Endodermal cell (in vitro differentiated cells): ENCODE measurements around the gene PERCC1. TPM values are rescaled to one million over a fixed set of nuclear protein-coding genes. Genes with fewer than 3 reads are reported as not detected.

Experiments used
- DNase-seq: peaks from one replicate; pipeline ENCODE4 v3.0.0-alpha.2; 2017
- H3K27ac ChIP-seq: 2 replicates; pipeline ENCODE4 v1.5.1; 2013; ENCODE audit warnings: mild to moderate bottlenecking, low read depth, low read length, moderate library complexity
- H3K27me3 ChIP-seq: 2 replicates; pipeline ENCODE4 v1.6.1; 2013; ENCODE audit warnings: mild to moderate bottlenecking, low read length, moderate library complexity; ENCODE audit not compliant: insufficient read depth, control insufficient read depth, poor library complexity, severe bottlenecking
- H3K36me3 ChIP-seq: 2 replicates; pipeline ENCODE4 v1.7.0; 2013; ENCODE audit warnings: mild to moderate bottlenecking, low read length, moderate library complexity; ENCODE audit not compliant: control insufficient read depth, insufficient read depth
- H3K4me1 ChIP-seq: one replicate; pipeline ENCODE4 v1.7.0; 2013; ENCODE audit warnings: low read length; ENCODE audit not compliant: control insufficient read depth, insufficient read depth
- H3K4me3 ChIP-seq: 2 replicates; pipeline ENCODE4 v1.5.1; 2013; ENCODE audit warnings: mild to moderate bottlenecking, low read length, moderate library complexity
- H3K9ac ChIP-seq: 2 replicates; pipeline ENCODE4 v1.6.1; 2013; ENCODE audit warnings: mild to moderate bottlenecking, low read length, moderate library complexity; ENCODE audit not compliant: poor library complexity, severe bottlenecking; ENCODE audit errors: extremely low read depth
- H3K9me3 ChIP-seq: 2 replicates; pipeline ENCODE4 v1.6.1; 2013; ENCODE audit warnings: mild to moderate bottlenecking, low read length, moderate library complexity; ENCODE audit not compliant: control insufficient read depth
- H3K27ac Mint-ChIP-seq: 2 replicates; pipeline ENCODE4 v1.8.0; 2020; ENCODE audit warnings: mixed read lengths
- H3K27me3 Mint-ChIP-seq: 2 replicates; pipeline ENCODE4 v1.8.0; 2021; ENCODE audit warnings: mild to moderate bottlenecking, mixed read lengths; ENCODE audit not compliant: insufficient read depth
- H3K36me3 Mint-ChIP-seq: 2 replicates; pipeline ENCODE4 v1.8.0; 2020; ENCODE audit warnings: low read depth, mixed read lengths
- H3K4me1 Mint-ChIP-seq: 2 replicates; pipeline ENCODE4 v1.8.0; 2020; ENCODE audit warnings: mixed read lengths
- H3K4me3 Mint-ChIP-seq: 2 replicates; pipeline ENCODE4 v1.8.0; 2020; ENCODE audit warnings: mild to moderate bottlenecking, moderate library complexity, mixed read lengths
- H3K9me3 Mint-ChIP-seq: 2 replicates; pipeline ENCODE4 v1.8.0; 2020; ENCODE audit warnings: mild to moderate bottlenecking, mixed read lengths
- WGBS, 2 experiments: methylation state at CpG; one replicate each; pipeline versions ENCODE4 v1.1.5 to v1.1.7; 2013; ENCODE audit warnings: missing lambda C conversion rate in 2 of 2, mixed read lengths in 1 of 2; ENCODE audit not compliant: insufficient coverage in 1 of 2, insufficient read length in 1 of 2; 5-methylcytosine and 5-hydroxymethylcytosine counted together
- total RNA-seq, 2 donors: library from RNA; stranded (reverse); fragmentation: NEBNext Ultra II Directional in 1 of 2; extraction: Animal tissue kit (Norgen Biotek cat#: 25700) in 1 of 2; gene quantifications; 2 replicates in 1 of 2; 3 replicates in 1 of 2; pipeline ENCODE4 v1.2.1, GENCODE V29; 2021
- TF ChIP-seq, protein P1 (sequence below): fragments of 200-600 bp; sonication (generic); conservative IDR thresholded peaks from 2 replicates; pipeline ENCODE4 v1.5.0; 2021; ENCODE audit warnings: antibody characterized with exemption, mild to moderate bottlenecking

Gene PERCC1
- total RNA-seq, 2 donors from 2014 or later: 0.51 to 0.79 TPM

DNA sequence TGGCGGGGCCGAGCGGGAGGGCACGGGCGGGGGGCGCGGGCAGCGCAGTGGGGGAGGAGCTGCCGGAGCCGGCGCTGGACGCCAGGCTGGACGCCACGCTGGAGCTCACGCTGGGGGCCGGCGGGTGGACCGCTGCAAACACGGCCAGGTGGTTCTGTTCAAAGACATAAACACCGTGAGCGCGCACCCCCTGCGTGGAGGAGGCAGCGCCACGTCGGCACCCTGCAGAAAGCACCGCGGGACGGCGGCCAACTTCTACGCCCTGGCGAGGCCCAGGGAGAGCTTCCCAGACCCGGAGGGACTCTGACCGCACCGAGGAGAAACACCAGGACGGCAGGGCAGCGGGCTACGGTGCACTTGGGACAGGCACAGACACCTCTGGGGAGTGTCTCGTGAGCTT, 45.6 kb upstream of the PERCC1 start:
- H3K27ac Mint-ChIP-seq: no peak overlapping the region
- H3K27me3 Mint-ChIP-seq: no peaks in the 10 kb centered on the region
- TF ChIP-seq, protein P1, sequence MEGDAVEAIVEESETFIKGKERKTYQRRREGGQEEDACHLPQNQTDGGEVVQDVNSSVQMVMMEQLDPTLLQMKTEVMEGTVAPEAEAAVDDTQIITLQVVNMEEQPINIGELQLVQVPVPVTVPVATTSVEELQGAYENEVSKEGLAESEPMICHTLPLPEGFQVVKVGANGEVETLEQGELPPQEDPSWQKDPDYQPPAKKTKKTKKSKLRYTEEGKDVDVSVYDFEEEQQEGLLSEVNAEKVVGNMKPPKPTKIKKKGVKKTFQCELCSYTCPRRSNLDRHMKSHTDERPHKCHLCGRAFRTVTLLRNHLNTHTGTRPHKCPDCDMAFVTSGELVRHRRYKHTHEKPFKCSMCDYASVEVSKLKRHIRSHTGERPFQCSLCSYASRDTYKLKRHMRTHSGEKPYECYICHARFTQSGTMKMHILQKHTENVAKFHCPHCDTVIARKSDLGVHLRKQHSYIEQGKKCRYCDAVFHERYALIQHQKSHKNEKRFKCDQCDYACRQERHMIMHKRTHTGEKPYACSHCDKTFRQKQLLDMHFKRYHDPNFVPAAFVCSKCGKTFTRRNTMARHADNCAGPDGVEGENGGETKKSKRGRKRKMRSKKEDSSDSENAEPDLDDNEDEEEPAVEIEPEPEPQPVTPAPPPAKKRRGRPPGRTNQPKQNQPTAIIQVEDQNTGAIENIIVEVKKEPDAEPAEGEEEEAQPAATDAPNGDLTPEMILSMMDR: no peak

GRCh38 chr16:1387331-1387730, 43.5 kb upstream of the PERCC1 start:
- H3K9me3 Mint-ChIP-seq: no peaks in the 10 kb centered on the region
- no peaks in the 10 kb centered on the region for H3K27me3 Mint-ChIP-seq
- H3K9ac ChIP-seq: no peak overlapping the region
- H3K4me3 Mint-ChIP-seq: no peak overlapping the region
- H3K4me1 Mint-ChIP-seq: no peaks in the 10 kb centered on the region
- H3K36me3 Mint-ChIP-seq: peaks cover 35% of the 10 kb centered on the region
- TF ChIP-seq, protein P1: no peak
- DNase-seq: no peak
- H3K27ac ChIP-seq: no peak overlapping the region
- no peaks in the 10 kb centered on the region for H3K4me1 ChIP-seq
- no peak overlapping the region for H3K27ac Mint-ChIP-seq
- WGBS, 2 experiments: 85 to 90% methylated on average over 10 to 16 of the region's 16 CpGs
- no peaks in the 10 kb centered on the region for H3K36me3 ChIP-seq
- no peak overlapping the region for H3K4me3 ChIP-seq
- no peaks in the 10 kb centered on the region for H3K9me3 ChIP-seq
- no peaks in the 10 kb centered on the region for H3K27me3 ChIP-seq

More for the DNA sequence above, 45.6 kb upstream of the PERCC1 start:
- Mint-ChIP-seq H3K9me3 (no peaks in the 10 kb centered on the region), H3K4me1 (peaks cover under 1% of the 10 kb centered on the region), H3K4me3 (no peak overlapping the region), H3K36me3 (peaks cover 36% of the 10 kb centered on the region)
- WGBS, 2 experiments: 95 to 96% methylated on average over 25 to 39 of the region's 39 CpGs
- Histone ChIP-seq H3K4me3 (no peak overlapping the region), H3K9me3 (no peaks in the 10 kb centered on the region), H3K27ac (no peak overlapping the region), H3K9ac (no peak overlapping the region), H3K4me1 (no peaks in the 10 kb centered on the region), H3K36me3 (no peaks in the 10 kb centered on the region), H3K27me3 (no peaks in the 10 kb centered on the region)
- no peak for DNase-seq

GRCh38 chr16:1389762-1390161, 41.1 kb upstream of the PERCC1 start:
- Mint-ChIP-seq H3K36me3 (peaks cover 39% of the 10 kb centered on the region), H3K27me3 (no peaks in the 10 kb centered on the region), H3K27ac (no peak overlapping the region), H3K4me1 (no peaks in the 10 kb centered on the region), H3K9me3 (no peaks in the 10 kb centered on the region), H3K4me3 (no peak overlapping the region)
- Histone ChIP-seq H3K27ac (no peak overlapping the region), H3K4me1 (no peaks in the 10 kb centered on the region), H3K36me3 (no peaks in the 10 kb centered on the region), H3K9me3 (no peaks in the 10 kb centered on the region), H3K9ac (no peak overlapping the region), H3K4me3 (no peak overlapping the region), H3K27me3 (no peaks in the 10 kb centered on the region)
- no peak for DNase-seq
- TF ChIP-seq, protein P1: no peak
- 93 to 98% methylated on average over 5 to 7 of the region's 7 CpGs for WGBS, 2 experiments
